HFFc6 (cell line): ENCODE data around the gene PPM1E. TPM values are rescaled to one million over a fixed set of nuclear protein-coding genes. Genes with fewer than 3 reads are reported as not detected.

ENCODE experiments used
- DNase-seq: peaks from one replicate; pipeline ENCODE4 v3.0.0-alpha.2; 2018
- H3K27ac Mint-ChIP-seq: 2 replicates; pipeline ENCODE4 v1.8.0; 2020; ENCODE audit warnings: mild to moderate bottlenecking, mixed read lengths
- H3K27me3 Mint-ChIP-seq: 2 replicates; pipeline ENCODE4 v1.8.0; 2021; ENCODE audit warnings: mild to moderate bottlenecking, moderate library complexity, mixed read lengths; ENCODE audit not compliant: insufficient read depth
- H3K36me3 Mint-ChIP-seq: 2 replicates; pipeline ENCODE4 v1.8.0; 2021; ENCODE audit warnings: low read depth, mixed read lengths
- H3K4me1 Mint-ChIP-seq: 2 replicates; pipeline ENCODE4 v1.8.0; 2020; ENCODE audit warnings: low read depth, mixed read lengths
- H3K4me3 Mint-ChIP-seq: 2 replicates; pipeline ENCODE4 v1.8.0; 2020; ENCODE audit warnings: mild to moderate bottlenecking, moderate library complexity, mixed read lengths
- H3K9me3 Mint-ChIP-seq: 2 replicates; pipeline ENCODE4 v1.8.0; 2020; ENCODE audit warnings: mild to moderate bottlenecking, mixed read lengths
- total RNA-seq, 6 experiments: library from RNA; stranded (reverse); fragmentation: NEBNext Ultra II Directional; extraction: Animal tissue kit (Norgen Biotek cat#: 25700); gene quantifications; 2 replicates in 1 of 6; 3 replicates in 5 of 6; pipeline ENCODE4 v1.2.3, GENCODE V29; 2021
- TF ChIP-seq, protein P1 (sequence below): fragments of 200-600 bp; sonication (generic); IDR thresholded peaks from 2 replicates; pipeline ENCODE4 v1.5.0; 2021; ENCODE audit warnings: antibody characterized with exemption, mild to moderate bottlenecking

Gene PPM1E
- total RNA-seq, 6 experiments from 2014 or later: not detected

- H3K27me3 Mint-ChIP-seq: no peaks in the 10 kb centered on the region; the same call in 1 of the 2 replicates
- no peak overlapping the region for H3K4me3 Mint-ChIP-seq
- no peaks in the 10 kb centered on the region for H3K4me1 Mint-ChIP-seq
- no peak for DNase-seq
- H3K27ac Mint-ChIP-seq: no peak overlapping the region
- no peaks in the 10 kb centered on the region for H3K36me3 Mint-ChIP-seq
- TF ChIP-seq, protein P1, sequence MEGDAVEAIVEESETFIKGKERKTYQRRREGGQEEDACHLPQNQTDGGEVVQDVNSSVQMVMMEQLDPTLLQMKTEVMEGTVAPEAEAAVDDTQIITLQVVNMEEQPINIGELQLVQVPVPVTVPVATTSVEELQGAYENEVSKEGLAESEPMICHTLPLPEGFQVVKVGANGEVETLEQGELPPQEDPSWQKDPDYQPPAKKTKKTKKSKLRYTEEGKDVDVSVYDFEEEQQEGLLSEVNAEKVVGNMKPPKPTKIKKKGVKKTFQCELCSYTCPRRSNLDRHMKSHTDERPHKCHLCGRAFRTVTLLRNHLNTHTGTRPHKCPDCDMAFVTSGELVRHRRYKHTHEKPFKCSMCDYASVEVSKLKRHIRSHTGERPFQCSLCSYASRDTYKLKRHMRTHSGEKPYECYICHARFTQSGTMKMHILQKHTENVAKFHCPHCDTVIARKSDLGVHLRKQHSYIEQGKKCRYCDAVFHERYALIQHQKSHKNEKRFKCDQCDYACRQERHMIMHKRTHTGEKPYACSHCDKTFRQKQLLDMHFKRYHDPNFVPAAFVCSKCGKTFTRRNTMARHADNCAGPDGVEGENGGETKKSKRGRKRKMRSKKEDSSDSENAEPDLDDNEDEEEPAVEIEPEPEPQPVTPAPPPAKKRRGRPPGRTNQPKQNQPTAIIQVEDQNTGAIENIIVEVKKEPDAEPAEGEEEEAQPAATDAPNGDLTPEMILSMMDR: no peak
- H3K9me3 Mint-ChIP-seq: peaks cover 9% of the 10 kb centered on the region
Measured at GRCh38 chr17:58913971-58914769, 158.5 kb downstream of the PPM1E start.

GRCh38 chr17:58917228-58917627 is 161.6 kb downstream of the PPM1E start:
- TF ChIP-seq, protein P1: no peak
- H3K36me3 Mint-ChIP-seq: no peaks in the 10 kb centered on the region
- no peak overlapping the region for H3K4me3 Mint-ChIP-seq
- H3K9me3 Mint-ChIP-seq: peaks cover 2% of the 10 kb centered on the region
- H3K27me3 Mint-ChIP-seq: peaks cover 4% of the 10 kb centered on the region
- H3K4me1 Mint-ChIP-seq: no peaks in the 10 kb centered on the region
- DNase-seq: no peak
- H3K27ac Mint-ChIP-seq: no peak overlapping the region

- Mint-ChIP-seq H3K27me3 (peaks cover 4% of the 10 kb centered on the region), H3K36me3 (no peaks in the 10 kb centered on the region), H3K9me3 (no peaks in the 10 kb centered on the region), H3K27ac (no peak overlapping the region), H3K4me3 (no peak overlapping the region), H3K4me1 (no peaks in the 10 kb centered on the region)
- DNase-seq: no peak
- TF ChIP-seq, protein P1: no peak
Measured at GRCh38 chr17:58918072-58918471, 162.4 kb downstream of the PPM1E start.

DNA sequence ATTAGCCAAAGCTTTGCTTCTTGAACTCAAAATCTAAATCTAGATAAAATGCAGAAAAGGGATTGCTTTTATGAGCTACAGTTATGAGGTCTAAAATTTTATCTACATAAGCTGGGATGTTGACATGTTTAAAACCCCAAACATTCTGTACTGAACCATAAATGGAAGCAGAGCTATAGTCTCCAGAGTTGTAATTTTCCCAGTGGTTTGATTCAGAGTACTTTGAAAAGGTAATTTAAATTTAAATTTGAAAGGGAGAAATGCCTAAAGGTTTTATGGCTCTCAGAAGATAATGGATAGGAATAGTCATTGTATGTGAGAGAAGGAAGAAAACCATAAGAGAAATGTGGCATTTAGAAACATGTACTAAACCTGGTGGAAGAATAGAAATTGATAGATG is 163.2 kb downstream of the PPM1E start:
- H3K4me3 Mint-ChIP-seq: no peak overlapping the region
- TF ChIP-seq, protein P1: no peak
- no peaks in the 10 kb centered on the region for H3K36me3 Mint-ChIP-seq
- H3K27ac Mint-ChIP-seq: no peak overlapping the region
- H3K9me3 Mint-ChIP-seq: no peaks in the 10 kb centered on the region
- peaks cover 4% of the 10 kb centered on the region for H3K27me3 Mint-ChIP-seq
- DNase-seq: no peak
- no peaks in the 10 kb centered on the region for H3K4me1 Mint-ChIP-seq

DNA sequence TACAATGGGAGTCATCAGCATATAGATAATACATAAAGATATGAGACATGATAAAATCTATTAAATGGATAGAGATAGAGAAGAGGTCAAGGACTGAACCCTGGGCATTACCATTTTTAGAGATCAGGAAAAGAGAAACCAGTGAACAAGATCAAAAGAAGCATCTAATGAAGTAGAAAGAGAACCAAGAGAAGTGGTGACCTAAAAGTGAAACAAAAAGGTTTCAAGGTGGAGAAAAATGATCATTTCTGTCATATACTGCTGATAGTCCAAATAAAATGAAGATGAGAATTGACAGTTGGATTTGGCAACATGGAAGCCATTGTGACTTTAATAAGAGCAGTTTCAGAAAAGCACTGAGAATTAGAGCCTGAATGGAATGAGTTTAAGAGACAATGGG is 165.1 kb downstream of the PPM1E start:
- no peak for DNase-seq
- Mint-ChIP-seq H3K27me3 (peaks cover 4% of the 10 kb centered on the region), H3K4me3 (no peak overlapping the region), H3K4me1 (no peaks in the 10 kb centered on the region), H3K27ac (no peak overlapping the region), H3K9me3 (no peaks in the 10 kb centered on the region), H3K36me3 (no peaks in the 10 kb centered on the region)
- TF ChIP-seq, protein P1: no peak
